ENCODE measurements around the gene PCSK1.

Gene PCSK1

DNA sequence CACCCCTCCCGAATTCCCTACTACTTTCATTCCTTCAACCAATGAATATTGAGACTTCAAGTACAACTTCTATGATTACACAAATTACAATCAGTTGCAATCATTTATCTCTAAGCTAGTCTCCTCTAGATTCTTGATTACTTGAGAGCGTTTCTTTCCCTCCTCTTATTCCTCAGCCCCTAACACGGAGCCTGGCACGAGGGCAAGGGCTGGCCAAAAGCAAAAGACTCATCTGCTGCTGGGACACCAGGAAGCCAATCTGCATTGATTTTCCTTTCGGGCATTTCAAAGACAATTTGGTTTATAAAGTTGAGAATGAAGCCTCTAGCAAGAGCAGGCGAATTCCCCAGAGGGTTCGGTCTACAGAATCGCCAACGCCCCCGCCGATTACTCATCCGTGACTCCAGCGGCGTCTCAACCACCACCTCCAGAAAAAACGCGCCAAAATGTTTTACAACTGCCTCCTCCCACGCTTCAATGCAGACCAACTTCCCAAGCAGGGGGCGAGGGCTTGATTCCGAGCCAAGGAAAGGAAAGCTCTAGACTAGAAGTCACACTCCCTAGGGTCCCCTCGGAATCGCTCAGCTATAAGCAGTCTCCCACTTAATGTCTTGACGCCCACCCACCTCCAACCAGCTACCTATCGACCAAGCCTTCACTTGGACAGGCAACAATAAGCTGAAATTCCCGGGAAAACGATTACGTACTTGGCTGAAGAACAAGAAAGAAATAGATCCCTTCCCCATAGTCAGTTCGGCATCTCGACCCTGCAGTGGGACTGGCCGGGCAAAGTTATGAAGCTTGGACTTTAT, 1.5 kb downstream of the PCSK1 start:
- Histone ChIP-seq H3K27me3 (replicated peaks; ENCODE audit: control insufficient read depth, insufficient read depth, low read length, poor library complexity, severe bottlenecking) (peaks cover 39% of the 10 kb centered on the region), H3K4me1 (ENCODE audit: control insufficient read depth, insufficient read depth, low read length, poor library complexity, severe bottlenecking) (no peaks in the 10 kb centered on the region), H3K4me3 (ENCODE audit: insufficient read depth, low read depth, low read length, poor library complexity, severe bottlenecking) (no peak overlapping the region), H3K9me3 (ENCODE audit: control insufficient read depth, low read length) (no peaks in the 10 kb centered on the region), H3K27ac (ENCODE audit: insufficient read depth, low read length, poor library complexity, severe bottlenecking) (no peak overlapping the region), H3K36me3 (ENCODE audit: control insufficient read depth, insufficient read depth, low read length) (no peaks in the 10 kb centered on the region)
- no peak for DNase-seq

DNA sequence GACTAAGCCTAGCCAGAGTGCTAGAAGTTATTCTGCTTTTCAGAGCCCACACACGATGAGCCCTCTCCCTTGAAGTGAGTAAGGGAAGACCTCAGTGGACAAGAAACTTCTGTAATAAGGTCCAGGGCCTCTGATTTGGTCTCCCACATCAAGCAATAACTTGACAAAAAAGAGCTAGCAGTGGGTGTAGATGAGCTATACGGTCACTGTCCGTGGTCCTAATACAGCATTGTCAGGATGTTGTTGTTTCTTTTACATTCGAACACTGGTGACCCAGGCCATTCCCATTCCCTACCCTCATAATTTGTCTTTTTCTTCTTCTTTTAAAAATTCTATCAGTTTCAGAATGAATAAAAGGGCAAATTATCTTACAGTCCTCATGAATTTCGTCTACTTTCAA, 5.2 kb downstream of the PCSK1 start:
- Histone ChIP-seq H3K9me3 (ENCODE audit: control insufficient read depth, low read length) (no peaks in the 10 kb centered on the region), H3K4me1 (ENCODE audit: control insufficient read depth, insufficient read depth, low read length, poor library complexity, severe bottlenecking) (no peaks in the 10 kb centered on the region), H3K27me3 (replicated peaks; ENCODE audit: control insufficient read depth, insufficient read depth, low read length, poor library complexity, severe bottlenecking) (peaks cover 20% of the 10 kb centered on the region), H3K4me3 (ENCODE audit: insufficient read depth, low read depth, low read length, poor library complexity, severe bottlenecking) (no peak overlapping the region), H3K27ac (ENCODE audit: insufficient read depth, low read length, poor library complexity, severe bottlenecking) (no peak overlapping the region), H3K36me3 (ENCODE audit: control insufficient read depth, insufficient read depth, low read length) (no peaks in the 10 kb centered on the region)
- no peak for DNase-seq

DNA sequence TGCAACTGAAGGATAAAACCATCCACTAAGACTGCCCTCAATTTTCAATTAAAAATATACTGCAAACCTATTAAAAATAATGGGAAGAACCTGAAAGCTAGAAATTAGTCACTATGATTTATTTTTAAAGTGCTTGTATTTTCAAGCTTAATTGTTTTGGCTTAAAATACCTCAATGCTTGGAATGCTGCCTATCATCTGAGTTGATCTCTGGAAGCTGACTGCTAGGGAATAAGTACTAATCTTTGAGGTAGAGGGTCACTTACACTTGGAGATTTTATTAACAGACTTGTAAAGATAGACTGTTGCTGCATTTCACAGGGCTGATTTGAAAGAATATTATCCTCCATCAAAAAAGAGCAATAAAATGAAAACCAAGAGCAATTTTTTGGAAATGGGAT, 6.2 kb downstream of the PCSK1 start:
- H3K36me3 ChIP-seq (ENCODE audit: control insufficient read depth, insufficient read depth, low read length) = no peaks in the 10 kb centered on the region
- DNase-seq = no peak
- H3K27me3 ChIP-seq (replicated peaks; ENCODE audit: control insufficient read depth, insufficient read depth, low read length, poor library complexity, severe bottlenecking) = peaks cover 11% of the 10 kb centered on the region
- H3K27ac ChIP-seq (ENCODE audit: insufficient read depth, low read length, poor library complexity, severe bottlenecking) = no peak overlapping the region
- H3K4me1 ChIP-seq (ENCODE audit: control insufficient read depth, insufficient read depth, low read length, poor library complexity, severe bottlenecking) = no peaks in the 10 kb centered on the region
- H3K4me3 ChIP-seq (ENCODE audit: insufficient read depth, low read depth, low read length, poor library complexity, severe bottlenecking) = no peak overlapping the region
- H3K9me3 ChIP-seq (ENCODE audit: control insufficient read depth, low read length) = no peaks in the 10 kb centered on the region

DNA sequence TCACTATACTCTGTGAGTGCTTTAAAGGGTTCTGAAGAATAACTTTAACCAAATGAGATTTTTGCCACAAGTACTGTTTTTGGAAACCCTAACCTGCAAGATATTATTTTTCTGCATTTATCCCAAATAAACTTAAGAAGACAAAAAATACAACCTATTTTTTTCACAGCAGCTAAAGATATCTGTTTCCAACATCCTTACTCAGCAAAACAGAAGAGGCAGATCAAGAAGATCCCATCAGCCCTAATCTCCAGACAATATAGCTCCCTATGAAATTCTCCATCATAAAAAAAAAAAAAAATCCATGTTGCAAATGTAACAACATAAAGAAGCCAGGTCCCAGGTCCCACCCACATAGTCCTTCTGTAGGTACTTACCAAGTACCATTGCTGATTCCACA, 7.6 kb downstream of the PCSK1 start:
- H3K4me3 ChIP-seq (ENCODE audit: insufficient read depth, low read depth, low read length, poor library complexity, severe bottlenecking) = no peak overlapping the region
- H3K9me3 ChIP-seq (ENCODE audit: control insufficient read depth, low read length) = no peaks in the 10 kb centered on the region
- no peaks in the 10 kb centered on the region for H3K27me3 ChIP-seq (replicated peaks; ENCODE audit: control insufficient read depth, insufficient read depth, low read length, poor library complexity, severe bottlenecking)
- no peaks in the 10 kb centered on the region for H3K36me3 ChIP-seq (ENCODE audit: control insufficient read depth, insufficient read depth, low read length)
- H3K4me1 ChIP-seq (ENCODE audit: control insufficient read depth, insufficient read depth, low read length, poor library complexity, severe bottlenecking) = no peaks in the 10 kb centered on the region
- no peak for DNase-seq
- H3K27ac ChIP-seq (ENCODE audit: insufficient read depth, low read length, poor library complexity, severe bottlenecking) = no peak overlapping the region

DNA sequence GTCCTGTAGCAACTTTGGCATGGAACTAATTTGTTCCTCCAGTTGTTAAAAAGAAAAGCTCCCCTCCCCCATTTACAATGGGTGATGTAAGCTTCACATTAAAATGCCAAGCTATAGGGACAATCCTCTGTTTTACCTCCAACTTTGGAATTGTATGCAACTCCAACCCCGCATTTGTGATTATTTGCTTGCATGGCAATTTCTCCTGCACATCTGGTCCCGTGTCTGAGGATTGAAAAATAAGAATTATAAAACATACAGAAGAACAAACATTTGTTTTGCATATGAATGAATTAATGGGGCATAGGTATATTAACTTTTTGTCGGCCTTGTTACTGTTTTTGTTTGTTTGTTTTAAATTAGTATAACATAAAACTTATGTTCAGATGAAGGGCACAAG, 17.2 kb downstream of the PCSK1 start:
- no peaks in the 10 kb centered on the region for H3K27me3 ChIP-seq (replicated peaks; ENCODE audit: control insufficient read depth, insufficient read depth, low read length, poor library complexity, severe bottlenecking)
- no peaks in the 10 kb centered on the region for H3K9me3 ChIP-seq (ENCODE audit: control insufficient read depth, low read length)
- H3K4me3 ChIP-seq (ENCODE audit: insufficient read depth, low read depth, low read length, poor library complexity, severe bottlenecking) = no peak overlapping the region
- no peak overlapping the region for H3K27ac ChIP-seq (ENCODE audit: insufficient read depth, low read length, poor library complexity, severe bottlenecking)
- H3K36me3 ChIP-seq (ENCODE audit: control insufficient read depth, insufficient read depth, low read length) = no peaks in the 10 kb centered on the region
- DNase-seq = no peak
- H3K4me1 ChIP-seq (ENCODE audit: control insufficient read depth, insufficient read depth, low read length, poor library complexity, severe bottlenecking) = no peaks in the 10 kb centered on the region

DNA sequence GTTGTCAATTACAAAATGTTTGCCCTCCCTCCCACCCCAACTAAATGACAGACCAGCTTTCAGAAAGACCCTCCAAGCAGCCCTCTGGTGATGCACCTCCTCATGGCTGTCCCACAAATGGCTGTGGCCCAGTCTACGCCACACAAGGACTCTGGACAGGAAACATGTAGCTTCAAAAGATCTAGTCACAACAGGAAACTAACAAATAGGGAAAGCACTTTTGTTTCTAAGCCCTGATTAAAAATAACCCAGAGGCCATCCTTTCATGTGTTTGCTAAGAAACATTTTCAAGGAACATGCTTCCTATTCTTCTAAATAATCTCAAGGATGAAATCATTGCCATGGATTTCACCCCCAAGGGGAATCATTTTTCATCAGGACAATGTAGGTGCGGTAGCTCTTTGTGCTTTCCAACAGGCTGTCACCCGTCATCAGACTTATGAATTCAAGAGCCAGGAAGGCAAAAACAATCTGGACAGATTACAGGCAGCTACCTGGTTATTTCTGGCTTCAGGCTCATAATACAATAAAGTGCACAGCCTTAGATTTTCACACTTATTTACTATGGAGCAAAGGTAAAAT, 20.1 kb downstream of the PCSK1 start:
- no peaks in the 10 kb centered on the region for H3K27me3 ChIP-seq (replicated peaks; ENCODE audit: control insufficient read depth, insufficient read depth, low read length, poor library complexity, severe bottlenecking)
- H3K36me3 ChIP-seq (ENCODE audit: control insufficient read depth, insufficient read depth, low read length) = no peaks in the 10 kb centered on the region
- H3K4me1 ChIP-seq (ENCODE audit: control insufficient read depth, insufficient read depth, low read length, poor library complexity, severe bottlenecking) = no peaks in the 10 kb centered on the region
- no peak overlapping the region for H3K27ac ChIP-seq (ENCODE audit: insufficient read depth, low read length, poor library complexity, severe bottlenecking)
- no peaks in the 10 kb centered on the region for H3K9me3 ChIP-seq (ENCODE audit: control insufficient read depth, low read length)
- no peak overlapping the region for H3K4me3 ChIP-seq (ENCODE audit: insufficient read depth, low read depth, low read length, poor library complexity, severe bottlenecking)
- DNase-seq = no peak

DNA sequence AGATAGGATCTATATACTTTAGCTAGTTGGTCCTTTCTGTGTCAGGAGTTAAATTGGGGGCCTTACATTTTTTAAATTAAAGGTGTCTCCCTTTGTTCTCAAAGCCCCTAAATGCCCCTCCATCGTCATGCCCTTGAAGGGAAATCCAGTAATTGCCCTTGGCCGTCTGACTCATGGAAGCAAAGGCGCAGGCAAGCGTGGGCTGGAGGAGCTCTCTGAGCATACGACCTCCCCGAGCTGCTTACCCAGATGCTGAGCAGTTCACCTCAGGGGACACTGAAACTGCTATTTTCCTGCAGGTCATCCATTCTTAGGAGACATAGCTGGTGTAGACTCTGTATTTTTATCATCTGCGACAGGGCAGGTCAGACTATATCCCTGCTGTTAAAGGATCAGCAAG, 23.0 kb downstream of the PCSK1 start:
- no peaks in the 10 kb centered on the region for H3K36me3 ChIP-seq (ENCODE audit: control insufficient read depth, insufficient read depth, low read length)
- H3K27me3 ChIP-seq (replicated peaks; ENCODE audit: control insufficient read depth, insufficient read depth, low read length, poor library complexity, severe bottlenecking) = no peaks in the 10 kb centered on the region
- H3K9me3 ChIP-seq (ENCODE audit: control insufficient read depth, low read length) = no peaks in the 10 kb centered on the region
- H3K27ac ChIP-seq (ENCODE audit: insufficient read depth, low read length, poor library complexity, severe bottlenecking) = no peak overlapping the region
- H3K4me1 ChIP-seq (ENCODE audit: control insufficient read depth, insufficient read depth, low read length, poor library complexity, severe bottlenecking) = no peaks in the 10 kb centered on the region
- DNase-seq = no peak
- no peak overlapping the region for H3K4me3 ChIP-seq (ENCODE audit: insufficient read depth, low read depth, low read length, poor library complexity, severe bottlenecking)

DNA sequence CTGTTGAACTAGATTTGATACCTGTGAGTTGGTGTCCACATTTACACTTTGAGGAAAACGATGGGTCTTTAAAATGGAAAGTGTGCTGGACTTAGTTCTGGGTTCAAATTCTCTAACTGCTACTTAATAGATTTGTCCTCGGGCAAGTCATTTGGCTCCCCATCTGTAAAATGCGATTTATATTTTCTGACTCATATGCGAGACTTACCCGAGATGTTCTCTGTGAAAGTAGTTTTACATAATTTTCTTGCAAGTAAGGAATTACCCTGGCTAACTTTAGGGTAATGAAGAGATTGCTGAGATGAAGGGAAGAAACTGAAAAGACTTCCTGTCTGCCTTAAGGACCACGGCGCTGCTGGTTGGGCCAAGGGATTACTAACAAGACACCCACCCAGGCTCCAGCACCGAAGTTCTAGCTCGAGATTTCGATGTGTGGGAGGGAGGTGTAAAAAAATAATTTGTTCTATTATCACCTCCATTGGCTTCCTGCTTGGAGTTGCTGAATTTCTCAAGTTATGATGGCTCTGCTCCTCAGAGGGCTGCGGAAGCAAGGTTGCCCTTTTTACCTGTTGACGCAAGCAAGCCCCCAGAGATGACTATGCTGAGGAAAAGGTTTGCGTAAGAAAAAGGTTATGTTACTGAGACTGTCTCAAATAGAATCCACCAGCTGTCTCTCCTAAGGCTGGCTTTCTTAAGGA, 24.1 kb downstream of the PCSK1 start:
- DNase-seq = no peak
- H3K27ac ChIP-seq (ENCODE audit: insufficient read depth, low read length, poor library complexity, severe bottlenecking) = no peak overlapping the region

DNA sequence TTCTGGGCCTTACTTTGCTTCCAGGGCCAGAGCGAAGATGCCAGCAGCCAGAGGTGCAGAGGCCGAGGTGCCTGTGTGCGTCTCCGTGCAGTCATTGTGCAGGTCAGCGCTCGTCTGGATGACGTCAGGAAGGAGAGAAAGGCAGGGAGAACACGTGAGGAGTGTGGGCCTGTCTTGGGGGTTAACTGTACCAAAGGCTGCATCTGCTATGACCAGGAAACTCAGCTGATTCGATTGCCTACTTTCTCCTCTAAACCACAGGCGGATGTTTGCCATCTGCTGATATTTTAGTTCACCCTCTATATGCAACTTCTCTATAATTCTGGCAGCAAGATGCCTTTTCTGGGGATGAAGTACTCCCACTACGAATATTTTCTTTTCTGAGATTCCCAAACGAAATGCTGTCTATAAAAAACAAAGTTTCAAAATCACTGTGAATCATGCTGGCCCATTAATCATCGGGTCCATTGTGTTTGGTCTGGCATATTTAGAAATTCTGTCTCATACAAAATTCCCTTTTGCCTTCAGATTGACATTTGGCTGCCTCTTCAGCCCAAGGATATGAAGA, 24.8 kb downstream of the PCSK1 start:
- Histone ChIP-seq H3K4me1 (ENCODE audit: control insufficient read depth, insufficient read depth, low read length, poor library complexity, severe bottlenecking) (no peaks in the 10 kb centered on the region), H3K27ac (ENCODE audit: insufficient read depth, low read length, poor library complexity, severe bottlenecking) (no peak overlapping the region), H3K9me3 (ENCODE audit: control insufficient read depth, low read length) (no peaks in the 10 kb centered on the region), H3K36me3 (ENCODE audit: control insufficient read depth, insufficient read depth, low read length) (no peaks in the 10 kb centered on the region), H3K27me3 (replicated peaks; ENCODE audit: control insufficient read depth, insufficient read depth, low read length, poor library complexity, severe bottlenecking) (no peaks in the 10 kb centered on the region), H3K4me3 (ENCODE audit: insufficient read depth, low read depth, low read length, poor library complexity, severe bottlenecking) (no peak overlapping the region)
- no peak for DNase-seq

More for the DNA sequence above, 24.1 kb downstream of the PCSK1 start:
- Histone ChIP-seq H3K36me3 (ENCODE audit: control insufficient read depth, insufficient read depth, low read length) (no peaks in the 10 kb centered on the region), H3K4me3 (ENCODE audit: insufficient read depth, low read depth, low read length, poor library complexity, severe bottlenecking) (no peak overlapping the region), H3K4me1 (ENCODE audit: control insufficient read depth, insufficient read depth, low read length, poor library complexity, severe bottlenecking) (no peaks in the 10 kb centered on the region), H3K27me3 (replicated peaks; ENCODE audit: control insufficient read depth, insufficient read depth, low read length, poor library complexity, severe bottlenecking) (no peaks in the 10 kb centered on the region), H3K9me3 (ENCODE audit: control insufficient read depth, low read length) (no peaks in the 10 kb centered on the region)

DNA sequence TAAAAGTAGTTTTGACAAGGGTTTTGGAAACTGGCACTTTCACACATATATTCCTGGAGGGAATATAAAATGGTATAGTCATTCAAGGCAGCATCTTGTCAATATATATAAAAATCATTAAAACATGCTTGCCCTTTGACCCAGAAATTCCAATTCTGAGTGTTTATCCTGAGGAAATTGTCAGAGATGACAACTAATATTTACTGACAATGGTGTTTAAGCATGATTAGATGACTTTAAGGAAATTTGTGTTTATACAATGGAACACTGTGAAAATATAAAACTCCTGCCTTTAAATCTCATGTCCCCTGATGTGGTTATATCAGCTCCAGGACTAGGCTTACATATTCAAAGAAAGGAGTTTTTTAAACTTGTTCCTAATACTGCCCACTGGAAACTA, 25.6 kb downstream of the PCSK1 start:
- Histone ChIP-seq H3K36me3 (ENCODE audit: control insufficient read depth, insufficient read depth, low read length) (no peaks in the 10 kb centered on the region), H3K27ac (ENCODE audit: insufficient read depth, low read length, poor library complexity, severe bottlenecking) (no peak overlapping the region), H3K4me3 (ENCODE audit: insufficient read depth, low read depth, low read length, poor library complexity, severe bottlenecking) (no peak overlapping the region), H3K27me3 (replicated peaks; ENCODE audit: control insufficient read depth, insufficient read depth, low read length, poor library complexity, severe bottlenecking) (no peaks in the 10 kb centered on the region), H3K4me1 (ENCODE audit: control insufficient read depth, insufficient read depth, low read length, poor library complexity, severe bottlenecking) (no peaks in the 10 kb centered on the region), H3K9me3 (ENCODE audit: control insufficient read depth, low read length) (no peaks in the 10 kb centered on the region)
- no peak for DNase-seq

Measured in effector memory CD4-positive, alpha-beta T cell (primary cell).